H1 (cell line): ENCODE measurements around the gene KHDC4. TPM values are rescaled to one million over a fixed set of nuclear protein-coding genes. Genes with fewer than 3 reads are reported as not detected.

Experiments used
- SIX5 ChIP-seq: IDR thresholded peaks from 2 replicates; pipeline ENCODE4 v1.6.1; 2011; ENCODE audit warnings: mild to moderate bottlenecking, low read depth, low read length
- polyA plus RNA-seq, 7 experiments: library from polyadenylated mRNA; depleted of rRNA in 3 of 7; stranded (reverse) in 5 of 7; unstranded in 2 of 7; fragments of >200 nt in 5 of 7; fragments of 200-250 nt in 2 of 7; gene quantifications; 1 replicate in 5 of 7; 2 replicates in 1 of 7; 4 replicates in 1 of 7; pipeline versions ENCODE4 v1.2.1 to v1.2.3, GENCODE V29; 2011 to 2013; ENCODE audit warnings: missing spikeins in 2 of 7, mixed read lengths in 2 of 7
- total RNA-seq: library from RNA; stranded (reverse); fragmentation: NEBNext Ultra II Directional; extraction: Animal tissue kit (Norgen Biotek cat#: 25700); gene quantifications from 2 replicates; pipeline ENCODE4 v1.2.1, GENCODE V29; 2021
- TF ChIP-seq, protein P1 (sequence below): fragments of 300-600 bp; sonication (generic); IDR thresholded peaks from 2 replicates; pipeline ENCODE4 v1.7.1; 2012; ENCODE audit warnings: low read length, moderate library complexity, mild to moderate bottlenecking, inconsistent platforms; ENCODE audit not compliant: insufficient replicate concordance

Gene KHDC4
- total and polyA plus RNA-seq, 2 of the 8 experiments (the other 6 are each of a cell fraction or from before 2014, with no cell fraction given): 56.6 to 81.1 TPM

DNA sequence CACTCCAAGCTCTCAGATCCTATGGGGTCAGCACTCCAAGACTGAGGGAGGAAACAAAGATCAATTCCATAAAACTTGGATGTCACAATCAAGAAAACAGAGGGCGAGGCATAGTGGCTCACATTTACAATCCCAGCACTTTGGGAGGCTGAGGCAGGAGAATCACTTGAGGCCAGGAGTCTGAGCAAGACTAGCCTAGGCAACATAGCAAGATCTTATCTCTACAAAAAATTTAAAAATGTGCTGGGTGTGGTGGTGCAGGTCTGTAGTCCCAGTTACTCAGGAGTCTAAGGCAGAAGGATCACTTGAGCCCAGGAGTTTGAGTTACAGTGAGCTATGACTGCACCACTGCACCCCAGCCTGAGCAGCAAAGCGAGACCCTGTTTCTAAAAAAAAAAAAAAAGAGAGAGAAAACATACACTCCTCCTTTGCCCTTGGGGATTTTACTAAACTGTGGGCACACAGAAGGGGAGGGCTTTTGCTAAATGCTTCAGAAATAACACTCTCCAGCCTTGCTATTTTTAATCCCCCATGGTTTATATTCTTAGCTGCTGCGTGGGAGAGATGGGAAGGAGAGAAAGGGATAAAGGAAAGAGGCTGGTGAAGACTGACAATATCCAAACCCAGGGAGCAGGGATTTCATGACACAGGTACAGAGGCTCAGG, 26.0 kb upstream of the KHDC4 start (continued):
- TF ChIP-seq SIX5: no peak
- TF ChIP-seq, protein P1, sequence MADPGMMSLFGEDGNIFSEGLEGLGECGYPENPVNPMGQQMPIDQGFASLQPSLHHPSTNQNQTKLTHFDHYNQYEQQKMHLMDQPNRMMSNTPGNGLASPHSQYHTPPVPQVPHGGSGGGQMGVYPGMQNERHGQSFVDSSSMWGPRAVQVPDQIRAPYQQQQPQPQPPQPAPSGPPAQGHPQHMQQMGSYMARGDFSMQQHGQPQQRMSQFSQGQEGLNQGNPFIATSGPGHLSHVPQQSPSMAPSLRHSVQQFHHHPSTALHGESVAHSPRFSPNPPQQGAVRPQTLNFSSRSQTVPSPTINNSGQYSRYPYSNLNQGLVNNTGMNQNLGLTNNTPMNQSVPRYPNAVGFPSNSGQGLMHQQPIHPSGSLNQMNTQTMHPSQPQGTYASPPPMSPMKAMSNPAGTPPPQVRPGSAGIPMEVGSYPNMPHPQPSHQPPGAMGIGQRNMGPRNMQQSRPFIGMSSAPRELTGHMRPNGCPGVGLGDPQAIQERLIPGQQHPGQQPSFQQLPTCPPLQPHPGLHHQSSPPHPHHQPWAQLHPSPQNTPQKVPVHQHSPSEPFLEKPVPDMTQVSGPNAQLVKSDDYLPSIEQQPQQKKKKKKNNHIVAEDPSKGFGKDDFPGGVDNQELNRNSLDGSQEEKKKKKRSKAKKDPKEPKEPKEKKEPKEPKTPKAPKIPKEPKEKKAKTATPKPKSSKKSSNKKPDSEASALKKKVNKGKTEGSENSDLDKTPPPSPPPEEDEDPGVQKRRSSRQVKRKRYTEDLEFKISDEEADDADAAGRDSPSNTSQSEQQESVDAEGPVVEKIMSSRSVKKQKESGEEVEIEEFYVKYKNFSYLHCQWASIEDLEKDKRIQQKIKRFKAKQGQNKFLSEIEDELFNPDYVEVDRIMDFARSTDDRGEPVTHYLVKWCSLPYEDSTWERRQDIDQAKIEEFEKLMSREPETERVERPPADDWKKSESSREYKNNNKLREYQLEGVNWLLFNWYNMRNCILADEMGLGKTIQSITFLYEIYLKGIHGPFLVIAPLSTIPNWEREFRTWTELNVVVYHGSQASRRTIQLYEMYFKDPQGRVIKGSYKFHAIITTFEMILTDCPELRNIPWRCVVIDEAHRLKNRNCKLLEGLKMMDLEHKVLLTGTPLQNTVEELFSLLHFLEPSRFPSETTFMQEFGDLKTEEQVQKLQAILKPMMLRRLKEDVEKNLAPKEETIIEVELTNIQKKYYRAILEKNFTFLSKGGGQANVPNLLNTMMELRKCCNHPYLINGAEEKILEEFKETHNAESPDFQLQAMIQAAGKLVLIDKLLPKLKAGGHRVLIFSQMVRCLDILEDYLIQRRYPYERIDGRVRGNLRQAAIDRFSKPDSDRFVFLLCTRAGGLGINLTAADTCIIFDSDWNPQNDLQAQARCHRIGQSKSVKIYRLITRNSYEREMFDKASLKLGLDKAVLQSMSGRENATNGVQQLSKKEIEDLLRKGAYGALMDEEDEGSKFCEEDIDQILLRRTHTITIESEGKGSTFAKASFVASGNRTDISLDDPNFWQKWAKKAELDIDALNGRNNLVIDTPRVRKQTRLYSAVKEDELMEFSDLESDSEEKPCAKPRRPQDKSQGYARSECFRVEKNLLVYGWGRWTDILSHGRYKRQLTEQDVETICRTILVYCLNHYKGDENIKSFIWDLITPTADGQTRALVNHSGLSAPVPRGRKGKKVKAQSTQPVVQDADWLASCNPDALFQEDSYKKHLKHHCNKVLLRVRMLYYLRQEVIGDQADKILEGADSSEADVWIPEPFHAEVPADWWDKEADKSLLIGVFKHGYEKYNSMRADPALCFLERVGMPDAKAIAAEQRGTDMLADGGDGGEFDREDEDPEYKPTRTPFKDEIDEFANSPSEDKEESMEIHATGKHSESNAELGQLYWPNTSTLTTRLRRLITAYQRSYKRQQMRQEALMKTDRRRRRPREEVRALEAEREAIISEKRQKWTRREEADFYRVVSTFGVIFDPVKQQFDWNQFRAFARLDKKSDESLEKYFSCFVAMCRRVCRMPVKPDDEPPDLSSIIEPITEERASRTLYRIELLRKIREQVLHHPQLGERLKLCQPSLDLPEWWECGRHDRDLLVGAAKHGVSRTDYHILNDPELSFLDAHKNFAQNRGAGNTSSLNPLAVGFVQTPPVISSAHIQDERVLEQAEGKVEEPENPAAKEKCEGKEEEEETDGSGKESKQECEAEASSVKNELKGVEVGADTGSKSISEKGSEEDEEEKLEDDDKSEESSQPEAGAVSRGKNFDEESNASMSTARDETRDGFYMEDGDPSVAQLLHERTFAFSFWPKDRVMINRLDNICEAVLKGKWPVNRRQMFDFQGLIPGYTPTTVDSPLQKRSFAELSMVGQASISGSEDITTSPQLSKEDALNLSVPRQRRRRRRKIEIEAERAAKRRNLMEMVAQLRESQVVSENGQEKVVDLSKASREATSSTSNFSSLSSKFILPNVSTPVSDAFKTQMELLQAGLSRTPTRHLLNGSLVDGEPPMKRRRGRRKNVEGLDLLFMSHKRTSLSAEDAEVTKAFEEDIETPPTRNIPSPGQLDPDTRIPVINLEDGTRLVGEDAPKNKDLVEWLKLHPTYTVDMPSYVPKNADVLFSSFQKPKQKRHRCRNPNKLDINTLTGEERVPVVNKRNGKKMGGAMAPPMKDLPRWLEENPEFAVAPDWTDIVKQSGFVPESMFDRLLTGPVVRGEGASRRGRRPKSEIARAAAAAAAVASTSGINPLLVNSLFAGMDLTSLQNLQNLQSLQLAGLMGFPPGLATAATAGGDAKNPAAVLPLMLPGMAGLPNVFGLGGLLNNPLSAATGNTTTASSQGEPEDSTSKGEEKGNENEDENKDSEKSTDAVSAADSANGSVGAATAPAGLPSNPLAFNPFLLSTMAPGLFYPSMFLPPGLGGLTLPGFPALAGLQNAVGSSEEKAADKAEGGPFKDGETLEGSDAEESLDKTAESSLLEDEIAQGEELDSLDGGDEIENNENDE: no peak
